Measurements from ENCODE around the gene HOOK1. TPM values are rescaled to one million over a fixed set of nuclear protein-coding genes. Genes with fewer than 3 reads are reported as not detected.

HOOK1 gene
- total RNA-seq, 1 experiment from 2014 or later: 33.8 TPM

DNA sequence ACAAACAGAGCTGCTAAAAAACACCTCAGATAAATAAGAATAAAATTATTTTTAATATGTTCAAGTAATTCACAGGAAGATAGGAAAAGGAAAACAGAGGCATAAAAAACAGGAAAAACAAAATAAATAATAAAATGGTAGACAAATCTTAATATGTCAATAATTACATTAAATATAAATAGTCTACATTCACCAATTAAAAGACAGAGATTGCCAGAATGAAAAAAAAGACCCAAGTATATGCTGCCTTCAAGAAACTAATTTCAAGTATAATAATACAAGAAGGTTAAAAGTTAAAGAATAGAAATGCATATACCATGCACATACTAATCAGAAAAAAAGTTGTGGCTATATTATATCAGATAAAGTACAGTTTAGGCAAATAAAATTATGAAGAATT lies 109.9 kb downstream of the HOOK1 start:
- Mint-ChIP-seq H3K27me3 (ENCODE audit: low read depth) (peaks cover 54% of the 10 kb centered on the region), H3K36me3 (peaks cover 9% of the 10 kb centered on the region), H3K4me3 (no peak overlapping the region), H3K9me3 (peaks cover 21% of the 10 kb centered on the region), H3K27ac (no peak overlapping the region), H3K4me1 (peaks cover 9% of the 10 kb centered on the region)
- DNase-seq (ENCODE audit: low spot score) (no peak), ATAC-seq (no peak)
- TF ChIP-seq, protein P1, sequence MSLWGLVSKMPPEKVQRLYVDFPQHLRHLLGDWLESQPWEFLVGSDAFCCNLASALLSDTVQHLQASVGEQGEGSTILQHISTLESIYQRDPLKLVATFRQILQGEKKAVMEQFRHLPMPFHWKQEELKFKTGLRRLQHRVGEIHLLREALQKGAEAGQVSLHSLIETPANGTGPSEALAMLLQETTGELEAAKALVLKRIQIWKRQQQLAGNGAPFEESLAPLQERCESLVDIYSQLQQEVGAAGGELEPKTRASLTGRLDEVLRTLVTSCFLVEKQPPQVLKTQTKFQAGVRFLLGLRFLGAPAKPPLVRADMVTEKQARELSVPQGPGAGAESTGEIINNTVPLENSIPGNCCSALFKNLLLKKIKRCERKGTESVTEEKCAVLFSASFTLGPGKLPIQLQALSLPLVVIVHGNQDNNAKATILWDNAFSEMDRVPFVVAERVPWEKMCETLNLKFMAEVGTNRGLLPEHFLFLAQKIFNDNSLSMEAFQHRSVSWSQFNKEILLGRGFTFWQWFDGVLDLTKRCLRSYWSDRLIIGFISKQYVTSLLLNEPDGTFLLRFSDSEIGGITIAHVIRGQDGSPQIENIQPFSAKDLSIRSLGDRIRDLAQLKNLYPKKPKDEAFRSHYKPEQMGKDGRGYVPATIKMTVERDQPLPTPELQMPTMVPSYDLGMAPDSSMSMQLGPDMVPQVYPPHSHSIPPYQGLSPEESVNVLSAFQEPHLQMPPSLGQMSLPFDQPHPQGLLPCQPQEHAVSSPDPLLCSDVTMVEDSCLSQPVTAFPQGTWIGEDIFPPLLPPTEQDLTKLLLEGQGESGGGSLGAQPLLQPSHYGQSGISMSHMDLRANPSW (CRISPR knock-in tag; conservative IDR thresholded peaks at IDR 0.05; ENCODE audit: low read depth): no peak
- TF ChIP-seq NFATC4 (CRISPR knock-in tag; IDR thresholded peaks at IDR 0.05): no peak
- no peak for TF ChIP-seq SMAD4 (CRISPR knock-in tag; IDR thresholded peaks at IDR 0.05)
- TF ChIP-seq, protein P2, sequence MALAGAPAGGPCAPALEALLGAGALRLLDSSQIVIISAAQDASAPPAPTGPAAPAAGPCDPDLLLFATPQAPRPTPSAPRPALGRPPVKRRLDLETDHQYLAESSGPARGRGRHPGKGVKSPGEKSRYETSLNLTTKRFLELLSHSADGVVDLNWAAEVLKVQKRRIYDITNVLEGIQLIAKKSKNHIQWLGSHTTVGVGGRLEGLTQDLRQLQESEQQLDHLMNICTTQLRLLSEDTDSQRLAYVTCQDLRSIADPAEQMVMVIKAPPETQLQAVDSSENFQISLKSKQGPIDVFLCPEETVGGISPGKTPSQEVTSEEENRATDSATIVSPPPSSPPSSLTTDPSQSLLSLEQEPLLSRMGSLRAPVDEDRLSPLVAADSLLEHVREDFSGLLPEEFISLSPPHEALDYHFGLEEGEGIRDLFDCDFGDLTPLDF (CRISPR knock-in tag; IDR thresholded peaks at IDR 0.05): no peak
- POLR2A ChIA-PET: no interaction called here
- CTCF ChIA-PET: no interaction called here

Other genes with a start within 250 kb of the HOOK1 start
- 0.46 to 0.96 TPM (median 0.92 TPM) in 3 replicates for gene CYP2J2, start 111.8 kb downstream of the HOOK1 start, total RNA-seq (2021)